Measurements from ENCODE around the gene MON1A. TPM values are rescaled to one million over a fixed set of nuclear protein-coding genes. Genes with fewer than 3 reads are reported as not detected.

The MON1A gene
- total and polyA plus RNA-seq, 2 of the 8 experiments (the other 6 are each of a cell fraction or from before 2014, with no cell fraction given) = 10.3 to 14.1 TPM

- no peak for TF ChIP-seq EZH2 (IDR thresholded peaks at IDR 0.05; ENCODE audit: low read depth, low read length, severe bottlenecking)
- TF ChIP-seq NRF1 (IDR thresholded peaks at IDR 0.05; ENCODE audit: low read depth, low read length) = no peak
- TF ChIP-seq POLR2AphosphoS5 (IDR thresholded peaks at IDR 0.05; ENCODE audit: low read depth, low read length) = no peak
- no peak for TF ChIP-seq JUND (IDR thresholded peaks at IDR 0.05; ENCODE audit: low read length)
- TF ChIP-seq BRCA1 (IDR thresholded peaks at IDR 0.05; ENCODE audit: low read depth, low read length) = no peak
These were observed 33.8 kb downstream of the MON1A start (continued) for GRCh38 chr3:49895791-49896190.
